Bronchial epithelial cell (primary cell): Measurements from ENCODE around the gene ZCCHC14. TPM values are rescaled to one million over a fixed set of nuclear protein-coding genes. Genes with fewer than 3 reads are reported as not detected.

Experiments
- DNase-seq: peaks from one replicate; pipeline ENCODE4 v3.0.0-alpha.2; 2010; ENCODE audit warnings: low read depth
- FAIRE-seq: peaks from 2 replicates; lab custom pipeline; 2011; peaks lifted over from hg19 to GRCh38; lab: Jason Lieb, UNC
- H3K27me3 ChIP-seq: 2 replicates; pipeline ENCODE4 v1.5.1; 2011; ENCODE audit warnings: low read length; ENCODE audit not compliant: control insufficient read depth, insufficient read depth
- H3K36me3 ChIP-seq: 2 replicates; pipeline ENCODE4 v1.5.1; 2011; ENCODE audit warnings: low read length; ENCODE audit not compliant: control insufficient read depth, insufficient read depth
- H3K4me3 ChIP-seq: 2 replicates; pipeline ENCODE4 v1.5.1; 2011; ENCODE audit warnings: mild to moderate bottlenecking, low read depth, low read length, control low read depth
- CTCF ChIP-seq: IDR thresholded peaks from 2 replicates; pipeline ENCODE4 v1.5.1; 2011; ENCODE audit warnings: mild to moderate bottlenecking, moderate library complexity, low read length, control low read depth, inconsistent platforms; ENCODE audit not compliant: insufficient read depth, severe bottlenecking
- total RNA-seq: library from RNA; depleted of rRNA; stranded (reverse); fragments of >200 nt; gene quantifications from 2 replicates; pipeline ENCODE4 v1.2.1, GENCODE V29; 2014

The ZCCHC14 gene
- total RNA-seq, 1 donor from 2014 or later, result 2.9 TPM

- DNase-seq (peak; percentile 89), FAIRE-seq (no peak)
- no peak for TF ChIP-seq CTCF
- Histone ChIP-seq H3K36me3 (peaks cover 6% of the 10 kb centered on the region), H3K4me3 (no peak overlapping the region), H3K27me3 (no peaks in the 10 kb centered on the region)
Observed at GRCh38 chr16:87457709-87458423, 35.0 kb downstream of the ZCCHC14 start.

DNA sequence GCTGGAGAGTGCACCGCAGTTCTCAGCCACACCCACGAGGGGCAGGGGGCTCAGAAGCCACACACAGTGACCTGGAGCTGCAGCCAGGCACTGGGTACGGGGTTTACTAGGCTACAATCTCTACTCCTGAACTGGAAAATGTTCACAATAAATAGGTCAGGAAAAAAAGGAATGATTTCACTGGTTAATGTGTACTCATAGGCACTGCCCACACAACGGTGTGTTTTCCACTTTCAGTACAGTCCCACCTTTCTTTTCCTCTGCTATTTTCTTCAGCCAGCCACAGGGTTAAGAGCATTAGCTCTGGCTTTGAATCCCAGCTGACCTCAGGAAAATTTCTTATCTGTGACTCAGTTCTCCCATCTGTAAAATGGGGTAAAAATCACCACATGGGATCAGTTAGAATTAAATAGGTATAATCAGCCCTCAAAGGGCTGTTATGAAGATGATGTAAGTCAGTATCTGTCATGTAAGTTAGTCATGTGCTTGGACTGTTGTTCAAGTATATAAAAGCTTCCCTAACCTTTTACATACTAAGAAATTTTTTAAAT lies 35.7 kb downstream of the ZCCHC14 start:
- no peak for FAIRE-seq

DNA sequence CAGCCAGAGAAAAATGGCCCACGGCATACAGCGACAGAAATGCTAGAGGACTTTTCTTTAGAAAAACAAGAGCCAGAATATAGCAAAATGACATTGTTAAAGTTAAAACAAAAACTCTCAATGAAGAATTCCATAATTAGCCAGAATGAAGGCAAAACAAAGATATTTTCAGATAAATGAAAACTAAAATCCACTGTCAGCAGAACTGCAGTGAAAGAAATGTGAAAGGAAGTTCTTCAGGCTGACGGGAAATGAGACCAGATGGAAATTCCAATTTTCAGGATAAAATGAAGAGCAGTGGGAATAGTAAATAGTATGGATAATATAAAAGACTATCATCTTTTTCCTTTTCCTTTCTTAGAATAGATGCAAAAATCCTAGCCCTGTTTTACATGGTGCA lies 38.4 kb downstream of the ZCCHC14 start:
- Histone ChIP-seq H3K27me3 (no peaks in the 10 kb centered on the region), H3K36me3 (peaks cover 8% of the 10 kb centered on the region), H3K4me3 (no peak overlapping the region)
- FAIRE-seq, result no peak
- DNase-seq, result no peak
- TF ChIP-seq CTCF, result no peak

More for the DNA sequence above, 35.7 kb downstream of the ZCCHC14 start:
- no peaks in the 10 kb centered on the region for H3K27me3 ChIP-seq
- DNase-seq, result peak; percentile 55
- no peak for TF ChIP-seq CTCF
- H3K4me3 ChIP-seq, result no peak overlapping the region
- H3K36me3 ChIP-seq, result peaks cover 8% of the 10 kb centered on the region

- peaks cover 7% of the 10 kb centered on the region for H3K36me3 ChIP-seq
- DNase-seq (no peak), FAIRE-seq (no peak)
- H3K27me3 ChIP-seq, result no peaks in the 10 kb centered on the region
- TF ChIP-seq CTCF, result no peak
- no peak overlapping the region for H3K4me3 ChIP-seq
Observed at GRCh38 chr16:87453326-87453725, 39.5 kb downstream of the ZCCHC14 start.

DNA sequence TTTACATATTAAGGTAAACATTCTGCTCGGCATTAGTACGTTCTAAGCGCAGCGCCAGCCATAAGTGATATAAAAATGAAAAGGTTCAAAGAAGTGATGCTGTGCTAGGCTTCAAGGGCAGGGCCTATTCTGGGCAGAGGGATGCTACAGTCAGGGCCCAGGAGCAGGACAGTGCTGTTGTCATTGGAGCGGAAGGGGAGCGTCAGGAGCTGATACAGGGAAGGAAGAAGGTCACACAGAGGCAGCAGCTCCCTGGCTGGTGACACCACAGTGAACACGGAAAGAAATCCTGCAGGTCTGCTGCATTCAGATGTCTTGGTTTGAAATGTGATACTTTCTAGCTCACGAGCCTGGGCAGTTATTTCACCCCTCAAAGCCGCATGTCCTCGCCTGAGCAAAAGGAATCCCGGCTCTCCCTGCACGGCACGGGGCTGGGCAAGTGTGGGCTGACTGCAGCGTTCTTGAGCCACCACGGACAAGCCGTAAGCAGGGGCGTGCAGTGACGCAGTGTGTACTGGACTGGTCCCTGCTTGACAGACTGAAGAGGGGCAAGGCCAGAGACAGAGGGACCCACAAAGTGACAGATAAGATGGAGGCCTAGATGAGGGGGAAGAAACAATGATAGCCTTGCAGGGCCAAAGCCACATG lies 41.1 kb downstream of the ZCCHC14 start:
- no peak for FAIRE-seq
- no peaks in the 10 kb centered on the region for H3K27me3 ChIP-seq
- no peak for DNase-seq
- no peak overlapping the region for H3K4me3 ChIP-seq
- peaks cover 7% of the 10 kb centered on the region for H3K36me3 ChIP-seq
- no peak for TF ChIP-seq CTCF
